GM19463 (cell line): Measurements from ENCODE around the gene KRTAP9-6.

ENCODE experiments used
- ATAC-seq: cut with Tn5 transposase; IDR thresholded peaks from one replicate; pipeline ENCODE4 v1.9.1; 2021; ENCODE audit warnings: mild to moderate bottlenecking, moderate library complexity; ENCODE audit not compliant: unreplicated experiment

Gene KRTAP9-6

DNA sequence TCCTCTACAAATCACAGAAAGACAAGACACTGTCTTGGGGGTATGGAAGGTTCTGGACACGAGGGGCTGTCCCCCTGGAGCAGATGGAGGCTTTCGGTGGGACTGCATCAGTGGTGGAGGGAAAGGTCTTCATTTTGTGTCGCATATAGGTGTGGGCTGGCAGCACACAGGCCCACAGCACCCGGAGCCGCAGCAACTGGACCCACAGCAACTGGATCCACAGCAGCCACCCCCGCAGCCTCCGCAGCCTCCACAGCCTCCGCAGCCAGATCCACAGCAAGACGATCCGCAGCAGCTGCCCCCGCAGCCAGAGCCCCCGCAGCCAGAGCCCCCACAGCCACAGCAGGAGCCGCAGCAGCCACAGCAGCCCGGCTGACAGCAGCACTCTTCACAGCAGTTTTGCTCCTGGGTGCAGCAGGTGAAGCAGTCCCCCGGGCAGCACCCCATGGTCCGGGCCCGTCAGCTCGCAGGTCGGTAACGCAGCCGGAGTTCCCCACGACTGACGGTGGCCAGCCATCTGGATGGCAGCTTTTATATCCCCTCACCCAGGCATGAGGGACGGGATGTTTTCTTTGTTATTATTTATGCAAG is 50.1 kb downstream of the KRTAP9-6 start, which contains the start of gene KRTAP17-1:
Gene KRTAP17-1 (minus strand): TSS at position 507 of the 591 bp plus-strand sequence. CDS start 60 bp downstream, at position 447.
- ATAC-seq = no peak
